ENCODE results near the gene RAB35.

The RAB35 gene

GRCh38 chr12:120081641-120082040 lies 34.9 kb downstream of the RAB35 start:
- no peak for DNase-seq

DNA sequence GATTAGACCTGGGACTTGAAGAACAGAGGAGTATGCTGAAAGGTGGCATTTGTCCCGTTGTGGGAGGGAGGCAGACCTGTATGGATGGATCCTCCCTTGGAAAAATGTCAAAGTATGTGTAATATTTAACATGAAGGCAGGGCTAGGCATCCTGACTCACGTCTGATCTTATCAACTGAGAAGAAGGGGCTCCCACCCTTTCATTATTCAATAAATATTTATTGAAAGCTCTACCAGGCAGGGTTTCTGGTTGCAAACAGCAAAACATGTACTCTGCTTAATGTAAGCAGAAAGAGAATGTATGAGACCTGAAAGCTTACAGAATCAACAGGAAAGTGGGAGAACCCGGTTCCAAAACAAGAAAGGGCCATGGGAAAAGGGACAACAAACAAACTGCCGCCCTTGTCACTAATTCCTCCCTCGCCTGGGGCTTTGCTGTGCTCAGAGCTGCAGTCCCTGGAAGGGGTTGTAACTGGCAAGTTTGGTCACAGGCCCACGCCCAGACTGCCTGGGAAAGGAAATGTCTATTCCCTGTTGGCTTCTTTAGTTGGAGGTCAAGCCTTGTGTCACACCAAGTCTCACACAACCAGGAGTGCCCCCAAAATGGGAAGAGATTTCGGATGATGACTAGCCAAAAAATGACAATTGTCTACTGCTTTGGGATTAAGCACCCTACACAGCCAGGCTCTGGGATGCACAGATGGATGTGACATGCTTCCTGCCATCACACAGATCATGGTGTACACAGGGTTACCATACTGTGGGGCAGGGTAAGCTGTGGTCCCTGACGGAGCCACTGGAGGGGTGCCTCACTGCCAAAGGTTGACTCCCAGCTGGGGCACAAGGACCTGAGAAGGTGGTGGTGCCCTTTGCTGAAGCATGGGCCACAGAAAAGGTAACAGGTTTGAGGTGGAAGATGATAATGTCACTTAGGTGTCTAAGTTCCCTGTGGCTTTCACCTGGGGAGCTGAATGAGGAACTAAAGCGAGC lies 36.8 kb downstream of the RAB35 start:
- no peak for DNase-seq

- peak in 1 of 2 donors; percentile 14 for DNase-seq
These were observed 37.7 kb downstream of the RAB35 start for GRCh38 chr12:120078868-120079267.

DNA sequence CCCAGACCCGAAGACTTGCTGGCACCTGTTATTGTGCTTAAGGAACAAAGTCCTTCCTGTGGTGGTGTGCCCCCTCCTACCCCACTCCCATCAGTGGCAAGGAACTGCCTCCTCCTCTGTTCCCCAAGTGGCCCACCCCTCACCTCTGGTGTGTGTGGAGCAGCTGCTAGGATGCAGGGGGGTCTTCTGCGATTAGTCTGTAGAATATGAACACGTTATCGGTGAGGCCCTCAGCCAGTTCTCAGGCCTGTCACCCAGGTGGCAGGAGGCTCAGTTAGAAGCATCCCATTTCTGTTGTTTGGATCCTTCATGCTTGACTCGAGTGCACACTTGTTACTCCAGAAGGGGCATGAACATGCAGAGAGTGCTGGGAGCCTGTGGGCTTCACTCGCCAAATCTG lies 39.3 kb downstream of the RAB35 start:
- no peak for DNase-seq

- DNase-seq = no peak
These were observed 39.9 kb downstream of the RAB35 start for GRCh38 chr12:120076651-120077050.

GRCh38 chr12:120075034-120075616 lies 41.4 kb downstream of the RAB35 start:
- DNase-seq = peak in 1 of 2 donors; percentile 24

DNA sequence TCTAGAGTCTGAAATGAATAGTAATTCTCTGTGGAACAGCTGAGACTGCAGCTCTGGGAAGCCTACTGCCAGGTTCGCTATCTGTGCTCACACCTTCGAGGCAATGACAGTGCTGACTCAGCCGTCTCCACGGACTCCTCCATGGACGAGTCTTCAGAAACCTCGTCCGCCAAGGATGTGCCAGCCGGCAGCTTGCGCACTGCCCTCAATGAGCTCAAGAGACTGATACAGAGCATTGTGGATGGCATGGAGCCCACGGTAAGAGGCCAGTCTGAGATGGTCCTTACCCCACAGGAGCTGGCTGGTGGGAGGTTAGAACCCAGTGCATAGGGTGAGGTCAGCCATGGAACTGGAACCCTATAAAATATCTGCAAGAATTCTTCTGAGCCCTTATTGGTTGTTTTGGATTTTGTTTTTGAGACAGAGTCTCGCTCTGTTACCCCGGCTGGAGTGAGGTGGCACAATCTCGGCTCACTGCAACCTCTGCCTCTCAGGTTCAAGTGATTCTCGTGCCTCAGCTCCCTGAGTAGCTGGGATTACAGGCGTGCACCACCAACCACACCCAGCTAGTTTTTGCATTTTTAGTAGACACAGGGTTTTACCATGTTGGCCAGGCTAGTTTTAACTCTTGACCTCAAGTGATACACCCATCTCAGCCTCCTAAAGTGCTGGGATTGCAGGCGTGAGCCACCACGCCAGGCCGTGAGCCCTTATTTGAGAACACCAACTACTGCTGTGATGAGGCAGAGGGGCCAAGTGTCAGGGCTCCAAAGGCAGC lies 43.9 kb downstream of the RAB35 start:
- no peak for DNase-seq

- no peak for DNase-seq
These were observed 45.0 kb downstream of the RAB35 start for GRCh38 chr12:120071493-120072020.

GRCh38 chr12:120069278-120069677 lies 47.3 kb downstream of the RAB35 start:
- no peak for DNase-seq

GRCh38 chr12:120067901-120068300 lies 48.7 kb downstream of the RAB35 start:
- DNase-seq = no peak

- DNase-seq = no peak
These were observed 49.3 kb downstream of the RAB35 start for GRCh38 chr12:120067084-120067869.

- DNase-seq = no peak
These were observed 50.2 kb downstream of the RAB35 start for GRCh38 chr12:120066341-120066740.

DNA sequence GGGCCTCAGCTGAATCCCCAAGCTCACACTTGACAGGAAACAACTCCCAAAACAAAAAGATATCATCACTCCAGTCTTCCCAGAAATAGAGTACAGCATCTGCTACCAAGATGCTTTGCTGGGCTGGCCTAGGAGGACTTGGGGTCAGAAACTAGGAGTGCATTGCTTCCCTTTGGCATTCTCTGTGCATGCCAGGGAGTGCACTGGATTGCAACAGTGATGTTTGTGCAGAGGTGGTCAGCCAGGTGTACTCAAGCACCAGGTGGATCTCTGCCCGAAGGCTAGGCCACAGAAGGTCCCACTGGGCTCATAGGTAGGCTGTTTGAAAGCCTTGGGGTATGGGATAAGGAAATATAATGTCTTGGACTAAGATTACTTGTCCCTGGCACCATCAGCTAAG lies 51.1 kb downstream of the RAB35 start:
- no peak for DNase-seq

- no peak for DNase-seq
These were observed 52.3 kb downstream of the RAB35 start for GRCh38 chr12:120064054-120064940.

GRCh38 chr12:120062976-120063579 lies 53.5 kb downstream of the RAB35 start:
- no peak for DNase-seq

DNA sequence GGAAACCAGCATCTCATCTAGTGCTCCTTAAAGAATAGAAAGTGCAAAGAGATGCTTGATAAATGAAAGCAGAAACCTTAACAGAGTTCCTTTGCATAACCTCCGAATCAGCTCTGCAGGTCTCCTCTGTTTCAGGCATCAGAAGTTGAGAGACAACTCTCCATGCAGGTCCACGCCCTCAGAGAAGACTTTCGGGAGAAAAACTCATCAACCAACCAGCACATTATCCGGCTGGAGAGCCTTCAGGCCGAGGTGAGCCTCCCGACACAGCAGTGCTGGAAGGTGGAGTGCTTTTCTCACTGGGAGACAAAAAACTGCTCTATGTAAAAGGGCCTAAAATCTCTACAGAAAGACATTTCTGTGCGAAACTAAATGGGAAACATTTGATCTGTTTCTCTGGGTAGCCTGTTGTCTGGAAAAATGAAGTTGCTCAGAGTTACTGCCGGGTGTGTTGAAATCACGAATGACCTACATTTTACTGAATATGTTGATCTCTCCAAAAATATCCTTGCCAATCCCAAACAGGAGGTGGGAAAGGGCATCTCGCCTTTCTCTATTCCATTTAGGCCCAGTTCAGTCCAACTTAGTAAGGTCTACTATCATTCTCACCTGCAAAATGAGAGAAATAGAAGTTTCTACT lies 54.9 kb downstream of the RAB35 start:
- no peak for DNase-seq

- no peak for DNase-seq
These were observed 55.8 kb downstream of the RAB35 start for GRCh38 chr12:120060717-120061116.

- DNase-seq = no peak
These were observed 56.4 kb downstream of the RAB35 start for GRCh38 chr12:120060196-120060595.

- DNase-seq = no peak
These were observed 59.8 kb downstream of the RAB35 start for GRCh38 chr12:120056739-120057138.

All from CD4-positive, alpha-beta T cell treated with Interleukin-4 for 1 hour (primary cell).